ENCODE results near the gene NMNAT3.

DNA sequence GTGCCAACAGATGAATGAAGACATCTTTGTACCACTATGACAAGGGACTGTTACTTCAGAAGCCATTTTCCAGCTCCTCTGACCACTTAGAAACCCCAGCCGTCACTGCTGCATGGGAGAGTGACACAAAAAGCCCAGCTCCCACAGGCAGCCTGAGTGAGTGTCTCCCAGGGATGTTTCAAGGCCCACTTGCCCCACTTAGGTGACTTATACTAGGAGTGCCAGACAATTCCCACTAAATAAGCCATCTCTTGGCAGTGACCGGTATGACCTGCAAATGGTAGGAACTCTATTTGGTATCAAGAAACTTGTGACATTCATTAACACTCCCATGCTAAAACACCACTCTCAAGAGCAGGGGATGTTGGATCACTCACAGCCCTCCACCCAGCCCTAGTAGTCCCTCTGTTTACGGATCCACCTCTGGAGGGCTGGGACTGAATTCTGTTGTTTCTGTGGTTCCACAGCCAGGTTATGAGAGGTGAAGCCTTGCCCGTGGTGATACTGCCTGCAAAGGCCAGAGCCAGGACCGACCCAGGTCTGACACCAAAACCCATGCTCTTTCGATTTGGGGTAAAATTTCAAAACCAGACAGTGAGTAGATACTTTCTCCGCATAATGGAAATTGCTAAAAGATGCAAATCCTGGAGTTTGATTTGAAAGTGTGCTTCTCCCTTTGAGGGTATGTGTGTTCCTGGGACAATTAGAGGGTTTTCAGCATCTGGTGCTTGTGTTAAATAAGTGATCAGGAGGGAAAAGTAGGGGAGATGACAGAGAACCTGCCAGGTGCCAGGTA, 152.7 kb downstream of the NMNAT3 start:
- TF ChIP-seq, protein P1, sequence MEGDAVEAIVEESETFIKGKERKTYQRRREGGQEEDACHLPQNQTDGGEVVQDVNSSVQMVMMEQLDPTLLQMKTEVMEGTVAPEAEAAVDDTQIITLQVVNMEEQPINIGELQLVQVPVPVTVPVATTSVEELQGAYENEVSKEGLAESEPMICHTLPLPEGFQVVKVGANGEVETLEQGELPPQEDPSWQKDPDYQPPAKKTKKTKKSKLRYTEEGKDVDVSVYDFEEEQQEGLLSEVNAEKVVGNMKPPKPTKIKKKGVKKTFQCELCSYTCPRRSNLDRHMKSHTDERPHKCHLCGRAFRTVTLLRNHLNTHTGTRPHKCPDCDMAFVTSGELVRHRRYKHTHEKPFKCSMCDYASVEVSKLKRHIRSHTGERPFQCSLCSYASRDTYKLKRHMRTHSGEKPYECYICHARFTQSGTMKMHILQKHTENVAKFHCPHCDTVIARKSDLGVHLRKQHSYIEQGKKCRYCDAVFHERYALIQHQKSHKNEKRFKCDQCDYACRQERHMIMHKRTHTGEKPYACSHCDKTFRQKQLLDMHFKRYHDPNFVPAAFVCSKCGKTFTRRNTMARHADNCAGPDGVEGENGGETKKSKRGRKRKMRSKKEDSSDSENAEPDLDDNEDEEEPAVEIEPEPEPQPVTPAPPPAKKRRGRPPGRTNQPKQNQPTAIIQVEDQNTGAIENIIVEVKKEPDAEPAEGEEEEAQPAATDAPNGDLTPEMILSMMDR (IDR thresholded peaks at IDR 0.05): no peak
- no peak for TF ChIP-seq POLR2A (IDR thresholded peaks at IDR 0.05)

Measured in thyroid gland (tissue), 4 donors.